ENCODE data around the gene PIMREG. TPM values are rescaled to one million over a fixed set of nuclear protein-coding genes. Genes with fewer than 3 reads are reported as not detected.

PIMREG gene
- total and polyA plus RNA-seq, 2 donors from 2014 or later, result 1.7 TPM; not detected in 1

GRCh38 chr17:6468051-6468790 lies 24.0 kb downstream of the PIMREG start:
- FAIRE-seq (no peak), DNase-seq (peak in 1 of 5 donors; percentile 75)
- intact Hi-C loops (cut with DNase I), result no loop called here
- no peaks in the 10 kb centered on the region for H3K9me3 ChIP-seq (ENCODE audit: control insufficient read depth in 2 of 3, insufficient read depth in 1 of 3, low read length in 3 of 3)
- H3K27me3 ChIP-seq (ENCODE audit: control insufficient read depth, insufficient read depth, low read length), result no peaks in the 10 kb centered on the region
- H3K27ac ChIP-seq (ENCODE audit: low read depth in 2 of 2, low read length in 2 of 2), result no peak overlapping the region
- no peaks in the 10 kb centered on the region for H3K4me1 ChIP-seq (ENCODE audit: control insufficient read depth in 2 of 3, insufficient read depth in 2 of 3, low read depth in 1 of 3, low read length in 3 of 3)
- no peak for TF ChIP-seq CTCF (IDR thresholded peaks at IDR 0.05; ENCODE audit: borderline replicate concordance, extremely low read depth, insufficient read depth)
- H3K36me3 ChIP-seq (ENCODE audit: control insufficient read depth in 2 of 3, insufficient read depth in 3 of 3, low read length in 3 of 3), result no peaks in the 10 kb centered on the region
- no peak overlapping the region for H3K4me3 ChIP-seq (ENCODE audit: low read length in 3 of 3)
- no peak overlapping the region for H3K9ac ChIP-seq (ENCODE audit: low read length in 3 of 3)

GRCh38 chr17:6470146-6470718 lies 26.0 kb downstream of the PIMREG start:
- Histone ChIP-seq H3K36me3 (ENCODE audit: control insufficient read depth in 2 of 3, insufficient read depth in 3 of 3, low read length in 3 of 3) (no peaks in the 10 kb centered on the region), H3K4me3 (ENCODE audit: low read length in 3 of 3) (no peak overlapping the region), H3K27ac (ENCODE audit: low read depth in 2 of 2, low read length in 2 of 2) (no peak overlapping the region), H3K9me3 (ENCODE audit: control insufficient read depth in 2 of 3, insufficient read depth in 1 of 3, low read length in 3 of 3) (no peaks in the 10 kb centered on the region), H3K27me3 (ENCODE audit: control insufficient read depth, insufficient read depth, low read length) (no peaks in the 10 kb centered on the region), H3K4me1 (ENCODE audit: control insufficient read depth in 2 of 3, insufficient read depth in 2 of 3, low read depth in 1 of 3, low read length in 3 of 3) (no peaks in the 10 kb centered on the region), H3K9ac (ENCODE audit: low read length in 3 of 3) (no peak overlapping the region)
- DNase-seq, result peak in 1 of 5 donors; percentile 49
- no peak for TF ChIP-seq CTCF (IDR thresholded peaks at IDR 0.05; ENCODE audit: borderline replicate concordance, extremely low read depth, insufficient read depth)
- intact Hi-C loops (cut with DNase I), result loop anchor here (10.0 kb wide), 1 partner anchor 95 kb away; no protein-coding TSS in a partner anchor
- no peak for FAIRE-seq

- TF ChIP-seq CTCF (IDR thresholded peaks at IDR 0.05; ENCODE audit: borderline replicate concordance, extremely low read depth, insufficient read depth), result no peak
- Histone ChIP-seq H3K4me1 (ENCODE audit: control insufficient read depth in 2 of 3, insufficient read depth in 2 of 3, low read depth in 1 of 3, low read length in 3 of 3) (no peaks in the 10 kb centered on the region), H3K36me3 (ENCODE audit: control insufficient read depth in 2 of 3, insufficient read depth in 3 of 3, low read length in 3 of 3) (no peaks in the 10 kb centered on the region), H3K9me3 (ENCODE audit: control insufficient read depth in 2 of 3, insufficient read depth in 1 of 3, low read length in 3 of 3) (no peaks in the 10 kb centered on the region), H3K27ac (ENCODE audit: low read depth in 2 of 2, low read length in 2 of 2) (no peak overlapping the region), H3K4me3 (ENCODE audit: low read length in 3 of 3) (no peak overlapping the region), H3K27me3 (ENCODE audit: control insufficient read depth, insufficient read depth, low read length) (no peaks in the 10 kb centered on the region), H3K9ac (ENCODE audit: low read length in 3 of 3) (no peak overlapping the region)
- intact Hi-C loops (cut with DNase I), result loop anchor here (10.0 kb wide), 1 partner anchor 94 kb away; no protein-coding TSS in a partner anchor
- FAIRE-seq, result no peak
- peak in 1 of 5 donors; percentile 6 for DNase-seq
Measured at GRCh38 chr17:6470751-6471521, 26.7 kb downstream of the PIMREG start.
